Measurements from ENCODE around the gene ADAMTSL3. TPM values are rescaled to one million over a fixed set of nuclear protein-coding genes. Genes with fewer than 3 reads are reported as not detected.

ADAMTSL3 gene
- total RNA-seq, 1 donor from 2014 or later: 0.07 TPM

DNA sequence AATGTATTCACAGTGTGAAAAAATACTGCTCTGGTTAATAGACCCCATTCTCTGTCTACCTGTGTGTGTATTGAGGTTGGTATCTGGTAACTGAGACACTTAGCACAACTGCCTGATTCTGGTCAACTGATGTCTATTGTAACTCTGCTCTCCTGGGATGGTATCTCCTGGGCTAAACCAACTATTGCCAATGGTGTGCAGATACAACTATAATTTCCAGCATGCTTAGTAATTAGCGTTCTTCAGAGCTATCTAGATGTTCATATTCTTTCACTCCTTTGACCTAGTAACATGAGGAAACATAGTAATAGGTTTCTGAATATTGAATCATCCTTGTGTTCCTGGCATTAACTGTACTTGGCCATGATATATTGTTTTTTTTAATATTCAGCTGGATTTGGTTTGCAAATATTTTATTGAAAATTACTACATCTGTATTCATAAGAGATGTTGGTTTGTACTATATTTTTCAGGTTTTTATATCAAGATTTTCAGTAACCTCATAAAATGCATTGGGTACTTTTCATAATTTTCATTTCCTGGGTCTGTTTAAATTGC is 16.8 kb downstream of the ADAMTSL3 start:
- Mint-ChIP-seq H3K36me3 (ENCODE audit: low read depth) (no peaks in the 10 kb centered on the region), H3K9me3 (peaks cover 5% of the 10 kb centered on the region), H3K4me3 (no peak overlapping the region), H3K27me3 (ENCODE audit: low read depth) (peaks cover 6% of the 10 kb centered on the region), H3K4me1 (no peaks in the 10 kb centered on the region), H3K27ac (ENCODE audit: unreplicated experiment) (no peak overlapping the region)
- TF ChIP-seq, protein P1, sequence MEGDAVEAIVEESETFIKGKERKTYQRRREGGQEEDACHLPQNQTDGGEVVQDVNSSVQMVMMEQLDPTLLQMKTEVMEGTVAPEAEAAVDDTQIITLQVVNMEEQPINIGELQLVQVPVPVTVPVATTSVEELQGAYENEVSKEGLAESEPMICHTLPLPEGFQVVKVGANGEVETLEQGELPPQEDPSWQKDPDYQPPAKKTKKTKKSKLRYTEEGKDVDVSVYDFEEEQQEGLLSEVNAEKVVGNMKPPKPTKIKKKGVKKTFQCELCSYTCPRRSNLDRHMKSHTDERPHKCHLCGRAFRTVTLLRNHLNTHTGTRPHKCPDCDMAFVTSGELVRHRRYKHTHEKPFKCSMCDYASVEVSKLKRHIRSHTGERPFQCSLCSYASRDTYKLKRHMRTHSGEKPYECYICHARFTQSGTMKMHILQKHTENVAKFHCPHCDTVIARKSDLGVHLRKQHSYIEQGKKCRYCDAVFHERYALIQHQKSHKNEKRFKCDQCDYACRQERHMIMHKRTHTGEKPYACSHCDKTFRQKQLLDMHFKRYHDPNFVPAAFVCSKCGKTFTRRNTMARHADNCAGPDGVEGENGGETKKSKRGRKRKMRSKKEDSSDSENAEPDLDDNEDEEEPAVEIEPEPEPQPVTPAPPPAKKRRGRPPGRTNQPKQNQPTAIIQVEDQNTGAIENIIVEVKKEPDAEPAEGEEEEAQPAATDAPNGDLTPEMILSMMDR (conservative IDR thresholded peaks at IDR 0.05): no peak
- DNase-seq (ENCODE audit: low read depth, low spot score): no peak

DNA sequence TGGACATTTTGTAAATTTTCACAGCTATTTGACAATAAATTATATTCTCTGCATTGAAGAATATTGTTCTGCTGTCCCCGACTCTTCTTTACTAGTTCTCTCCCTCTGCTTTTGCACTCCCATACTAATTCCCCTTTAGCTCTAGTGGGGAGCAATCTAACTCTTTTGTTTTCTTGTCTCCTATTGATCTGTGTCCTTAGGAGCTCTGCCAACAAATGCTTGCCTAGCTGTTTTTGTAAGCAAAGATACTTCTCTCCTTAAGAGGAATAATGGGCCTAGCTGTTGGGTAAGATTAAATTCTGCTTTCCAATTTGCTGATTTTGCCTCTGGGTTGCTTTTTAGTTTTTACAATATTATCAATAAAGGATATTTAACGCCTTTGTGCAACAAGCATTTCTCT is 17.7 kb downstream of the ADAMTSL3 start:
- no peak for DNase-seq (ENCODE audit: low read depth, low spot score)
- Mint-ChIP-seq H3K27ac (ENCODE audit: unreplicated experiment) (no peak overlapping the region), H3K9me3 (peaks cover 5% of the 10 kb centered on the region)

GRCh38 chr15:83673385-83673784 is 19.5 kb downstream of the ADAMTSL3 start:
- no peaks in the 10 kb centered on the region for H3K4me1 Mint-ChIP-seq
- no peak overlapping the region for H3K27ac Mint-ChIP-seq (ENCODE audit: unreplicated experiment)
- no peaks in the 10 kb centered on the region for H3K36me3 Mint-ChIP-seq (ENCODE audit: low read depth)
- no peaks in the 10 kb centered on the region for H3K27me3 Mint-ChIP-seq (ENCODE audit: low read depth)
- no peak overlapping the region for H3K4me3 Mint-ChIP-seq
- no peak for DNase-seq (ENCODE audit: low read depth, low spot score)
- peaks cover 13% of the 10 kb centered on the region for H3K9me3 Mint-ChIP-seq
- TF ChIP-seq, protein P1 (conservative IDR thresholded peaks at IDR 0.05): no peak

More for the DNA sequence above, 17.7 kb downstream of the ADAMTSL3 start:
- no peaks in the 10 kb centered on the region for H3K36me3 Mint-ChIP-seq (ENCODE audit: low read depth)
- H3K4me1 Mint-ChIP-seq: no peaks in the 10 kb centered on the region
- TF ChIP-seq, protein P1 (conservative IDR thresholded peaks at IDR 0.05): no peak
- peaks cover 2% of the 10 kb centered on the region for H3K27me3 Mint-ChIP-seq (ENCODE audit: low read depth)
- H3K4me3 Mint-ChIP-seq: no peak overlapping the region

DNA sequence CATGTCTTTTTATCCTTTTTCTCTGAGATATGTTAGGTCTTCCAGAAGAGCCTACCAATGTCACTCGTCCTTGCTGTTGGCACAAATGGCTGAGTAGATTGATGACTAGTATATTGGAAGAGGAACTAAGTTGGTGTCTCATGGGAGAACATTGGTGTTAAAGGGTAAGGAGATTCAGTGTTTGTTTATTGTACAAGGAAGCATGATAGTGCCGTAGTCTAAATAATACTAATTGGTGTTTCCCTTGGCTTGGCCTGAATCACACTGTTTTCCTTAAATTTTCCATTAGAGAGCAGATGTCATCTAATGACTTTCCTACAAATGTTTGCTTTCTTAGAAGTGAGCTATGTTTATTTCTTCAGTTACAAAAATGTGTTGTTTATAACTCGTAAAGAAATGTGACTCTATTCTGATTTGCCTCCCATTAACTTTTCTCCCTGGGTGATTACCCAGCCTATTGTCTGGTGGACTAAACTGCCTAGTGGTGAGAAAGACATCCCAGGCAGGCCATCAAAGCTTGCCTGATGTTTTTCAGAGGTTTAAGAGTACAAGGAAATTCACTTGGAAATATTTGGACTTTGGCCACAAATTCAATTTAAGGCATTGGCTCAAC is 28.7 kb downstream of the ADAMTSL3 start:
- H3K36me3 Mint-ChIP-seq (ENCODE audit: low read depth): peaks cover 3% of the 10 kb centered on the region
- H3K9me3 Mint-ChIP-seq: peaks cover 4% of the 10 kb centered on the region
- TF ChIP-seq, protein P1 (conservative IDR thresholded peaks at IDR 0.05): no peak
- no peaks in the 10 kb centered on the region for H3K27me3 Mint-ChIP-seq (ENCODE audit: low read depth)
- no peak overlapping the region for H3K27ac Mint-ChIP-seq (ENCODE audit: unreplicated experiment)
- H3K4me3 Mint-ChIP-seq: no peak overlapping the region
- DNase-seq (ENCODE audit: low read depth, low spot score): no peak
- H3K4me1 Mint-ChIP-seq: no peaks in the 10 kb centered on the region

GRCh38 chr15:83685916-83686332 is 32.0 kb downstream of the ADAMTSL3 start:
- Mint-ChIP-seq H3K27me3 (ENCODE audit: low read depth) (peaks cover 4% of the 10 kb centered on the region), H3K9me3 (no peaks in the 10 kb centered on the region), H3K36me3 (ENCODE audit: low read depth) (no peaks in the 10 kb centered on the region), H3K4me1 (no peaks in the 10 kb centered on the region), H3K27ac (ENCODE audit: unreplicated experiment) (no peak overlapping the region), H3K4me3 (no peak overlapping the region)
- DNase-seq (ENCODE audit: low read depth, low spot score): no peak
- TF ChIP-seq, protein P1 (conservative IDR thresholded peaks at IDR 0.05): no peak

All from neural crest cell (in vitro differentiated cells).